Type B pancreatic cell (in vitro differentiated cells): ENCODE data around the gene ZFAND2A. TPM values are rescaled to one million over a fixed set of nuclear protein-coding genes. Genes with fewer than 3 reads are reported as not detected.

ENCODE experiments used
- DNase-seq: peaks from one replicate; pipeline ENCODE4 v3.0.0; 2021; ENCODE audit warnings: mixed read lengths; ENCODE audit not compliant: unreplicated experiment; ENCODE audit errors: extremely low spot score
- H3K27ac Mint-ChIP-seq: 2 replicates; pipeline ENCODE4 v1.8.0; 2021; ENCODE audit warnings: mild to moderate bottlenecking, mixed read lengths
- H3K27me3 Mint-ChIP-seq: 2 replicates; pipeline ENCODE4 v1.8.0; 2021; ENCODE audit warnings: mixed read lengths
- H3K36me3 Mint-ChIP-seq: 2 replicates; pipeline ENCODE4 v1.8.0; 2021; ENCODE audit warnings: mixed read lengths
- H3K4me1 Mint-ChIP-seq: one replicate; pipeline ENCODE4 v1.8.0; 2021; ENCODE audit warnings: mixed read lengths; ENCODE audit not compliant: unreplicated experiment
- H3K4me3 Mint-ChIP-seq: 2 replicates; pipeline ENCODE4 v1.8.0; 2021; ENCODE audit warnings: mild to moderate bottlenecking, mixed read lengths
- H3K9me3 Mint-ChIP-seq: 2 replicates; pipeline ENCODE4 v1.8.0; 2021; ENCODE audit warnings: mixed read lengths
- total RNA-seq: library from RNA; stranded (reverse); gene quantifications from 2 replicates; pipeline ENCODE4 v1.2.1, GENCODE V29; 2021; ENCODE audit warnings: low replicate concordance
- TF ChIP-seq, protein P1 (sequence below): fragments of 200-600 bp; sonication (generic); conservative IDR thresholded peaks from 2 replicates; pipeline ENCODE4 v1.5.0; 2021; ENCODE audit warnings: antibody characterized with exemption, mild to moderate bottlenecking

The ZFAND2A gene
- total RNA-seq, 1 donor from 2014 or later: 16.1 TPM

GRCh38 chr7:1110358-1110757 lies 49.6 kb downstream of the ZFAND2A start:
- TF ChIP-seq, protein P1, sequence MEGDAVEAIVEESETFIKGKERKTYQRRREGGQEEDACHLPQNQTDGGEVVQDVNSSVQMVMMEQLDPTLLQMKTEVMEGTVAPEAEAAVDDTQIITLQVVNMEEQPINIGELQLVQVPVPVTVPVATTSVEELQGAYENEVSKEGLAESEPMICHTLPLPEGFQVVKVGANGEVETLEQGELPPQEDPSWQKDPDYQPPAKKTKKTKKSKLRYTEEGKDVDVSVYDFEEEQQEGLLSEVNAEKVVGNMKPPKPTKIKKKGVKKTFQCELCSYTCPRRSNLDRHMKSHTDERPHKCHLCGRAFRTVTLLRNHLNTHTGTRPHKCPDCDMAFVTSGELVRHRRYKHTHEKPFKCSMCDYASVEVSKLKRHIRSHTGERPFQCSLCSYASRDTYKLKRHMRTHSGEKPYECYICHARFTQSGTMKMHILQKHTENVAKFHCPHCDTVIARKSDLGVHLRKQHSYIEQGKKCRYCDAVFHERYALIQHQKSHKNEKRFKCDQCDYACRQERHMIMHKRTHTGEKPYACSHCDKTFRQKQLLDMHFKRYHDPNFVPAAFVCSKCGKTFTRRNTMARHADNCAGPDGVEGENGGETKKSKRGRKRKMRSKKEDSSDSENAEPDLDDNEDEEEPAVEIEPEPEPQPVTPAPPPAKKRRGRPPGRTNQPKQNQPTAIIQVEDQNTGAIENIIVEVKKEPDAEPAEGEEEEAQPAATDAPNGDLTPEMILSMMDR: no peak
- Mint-ChIP-seq H3K4me3 (no peak overlapping the region), H3K27me3 (no peaks in the 10 kb centered on the region), H3K9me3 (no peaks in the 10 kb centered on the region), H3K36me3 (no peaks in the 10 kb centered on the region), H3K4me1 (no peaks in the 10 kb centered on the region), H3K27ac (no peak overlapping the region)
- DNase-seq: no peak

GRCh38 chr7:1109581-1110310 lies 50.2 kb downstream of the ZFAND2A start:
- Mint-ChIP-seq H3K4me3 (no peak overlapping the region), H3K4me1 (peaks cover 6% of the 10 kb centered on the region), H3K27ac (no peak overlapping the region), H3K36me3 (no peaks in the 10 kb centered on the region), H3K27me3 (no peaks in the 10 kb centered on the region), H3K9me3 (no peaks in the 10 kb centered on the region)
- DNase-seq: no peak
- TF ChIP-seq, protein P1: no peak

DNA sequence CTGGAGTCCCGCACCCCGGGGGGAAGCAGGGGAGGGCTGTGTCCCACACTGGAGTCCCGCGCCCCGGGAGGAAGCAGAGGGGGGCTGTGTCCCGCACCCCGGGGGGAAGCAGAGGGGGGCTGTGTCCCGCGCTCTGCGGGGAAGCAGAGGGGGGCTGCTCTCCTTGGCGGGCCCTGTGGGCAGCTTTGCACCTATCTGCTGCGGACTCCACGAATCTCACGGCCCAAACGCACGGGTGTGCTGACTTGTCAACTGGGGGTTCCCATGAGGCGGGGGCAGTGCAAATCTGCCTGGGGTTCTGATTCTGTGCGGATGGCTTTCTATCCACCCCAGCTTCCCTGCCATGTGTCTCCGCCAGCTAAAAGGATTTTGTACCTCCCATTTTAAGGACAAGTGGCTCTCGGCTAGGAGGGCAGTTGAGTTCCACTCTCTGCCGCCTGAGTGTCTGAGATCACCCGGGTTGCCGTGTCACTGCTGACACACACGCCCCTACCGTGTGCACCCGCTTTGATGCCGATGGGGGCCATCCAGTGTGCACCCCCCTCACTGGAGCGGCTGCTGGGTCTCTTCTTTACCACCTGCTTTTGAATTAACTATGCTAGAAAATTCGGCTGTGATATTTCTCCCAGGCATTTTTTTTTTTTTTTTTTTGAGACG lies 51.6 kb downstream of the ZFAND2A start:
- H3K9me3 Mint-ChIP-seq: no peaks in the 10 kb centered on the region
- TF ChIP-seq, protein P1: no peak
- no peak for DNase-seq
- H3K4me1 Mint-ChIP-seq: peaks cover 8% of the 10 kb centered on the region
- H3K27me3 Mint-ChIP-seq: no peaks in the 10 kb centered on the region
- no peaks in the 10 kb centered on the region for H3K36me3 Mint-ChIP-seq
- no peak overlapping the region for H3K27ac Mint-ChIP-seq
- no peak overlapping the region for H3K4me3 Mint-ChIP-seq

- Mint-ChIP-seq H3K27me3 (no peaks in the 10 kb centered on the region), H3K4me3 (no peak overlapping the region), H3K27ac (no peak overlapping the region)
Observed at GRCh38 chr7:1106793-1107421, 53.1 kb downstream of the ZFAND2A start.

GRCh38 chr7:1106063-1106792 lies 53.8 kb downstream of the ZFAND2A start:
- no peak for DNase-seq
- H3K4me3 Mint-ChIP-seq: no peak overlapping the region
- TF ChIP-seq, protein P1: no peak
- no peak overlapping the region for H3K27ac Mint-ChIP-seq
- no peaks in the 10 kb centered on the region for H3K36me3 Mint-ChIP-seq
- peaks cover 21% of the 10 kb centered on the region for H3K4me1 Mint-ChIP-seq
- no peaks in the 10 kb centered on the region for H3K27me3 Mint-ChIP-seq
- no peaks in the 10 kb centered on the region for H3K9me3 Mint-ChIP-seq

More at GRCh38 chr7:1106793-1107421, 53.1 kb downstream of the ZFAND2A start:
- TF ChIP-seq, protein P1: no peak
- Mint-ChIP-seq H3K4me1 (peaks cover 16% of the 10 kb centered on the region), H3K9me3 (no peaks in the 10 kb centered on the region), H3K36me3 (no peaks in the 10 kb centered on the region)
- no peak for DNase-seq
